ENCODE results near the gene IFITM10.

Gene IFITM10

DNA sequence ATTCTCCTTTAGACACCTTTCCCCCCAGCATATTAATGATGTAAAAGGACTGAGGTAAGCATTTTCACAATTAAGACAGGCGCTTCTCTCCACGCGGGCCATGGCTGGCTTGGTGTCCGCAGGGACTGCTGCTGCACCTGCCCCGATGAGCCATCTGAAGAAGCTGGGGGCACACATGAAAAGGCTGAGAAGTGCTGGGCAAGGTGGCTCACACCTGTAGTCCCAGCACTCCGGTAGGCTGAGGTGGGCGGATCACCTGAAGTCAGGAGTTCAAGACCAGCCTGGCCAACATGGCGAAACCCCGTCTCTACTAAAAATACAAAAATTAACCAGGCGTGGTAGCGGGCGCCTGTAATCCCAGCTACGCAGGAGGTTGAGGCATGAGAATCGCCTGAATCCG is 32.1 kb downstream of the IFITM10 start:
- DNase-seq (ENCODE audit: low read depth, low spot score), result no peak

DNA sequence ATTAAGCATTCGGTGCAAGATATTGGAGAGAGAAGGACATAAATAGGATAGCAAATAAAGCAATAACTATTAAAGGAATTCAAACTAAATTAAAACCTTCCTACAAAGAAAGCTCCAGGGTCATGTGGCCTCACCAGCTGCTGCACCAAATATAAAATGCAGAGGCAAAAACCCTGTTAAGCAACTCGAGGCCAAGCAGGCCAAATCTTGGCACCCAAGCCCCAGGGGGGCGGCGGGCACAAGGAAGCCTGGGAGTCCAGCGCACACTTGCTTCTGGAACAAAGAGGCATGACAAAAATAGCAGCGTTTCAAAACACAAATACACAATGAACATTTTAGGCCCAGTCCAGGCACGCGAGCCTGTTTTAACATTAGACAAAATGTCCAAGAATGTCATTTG is 32.6 kb downstream of the IFITM10 start:
- no peak for DNase-seq (ENCODE audit: low read depth, low spot score)

DNA sequence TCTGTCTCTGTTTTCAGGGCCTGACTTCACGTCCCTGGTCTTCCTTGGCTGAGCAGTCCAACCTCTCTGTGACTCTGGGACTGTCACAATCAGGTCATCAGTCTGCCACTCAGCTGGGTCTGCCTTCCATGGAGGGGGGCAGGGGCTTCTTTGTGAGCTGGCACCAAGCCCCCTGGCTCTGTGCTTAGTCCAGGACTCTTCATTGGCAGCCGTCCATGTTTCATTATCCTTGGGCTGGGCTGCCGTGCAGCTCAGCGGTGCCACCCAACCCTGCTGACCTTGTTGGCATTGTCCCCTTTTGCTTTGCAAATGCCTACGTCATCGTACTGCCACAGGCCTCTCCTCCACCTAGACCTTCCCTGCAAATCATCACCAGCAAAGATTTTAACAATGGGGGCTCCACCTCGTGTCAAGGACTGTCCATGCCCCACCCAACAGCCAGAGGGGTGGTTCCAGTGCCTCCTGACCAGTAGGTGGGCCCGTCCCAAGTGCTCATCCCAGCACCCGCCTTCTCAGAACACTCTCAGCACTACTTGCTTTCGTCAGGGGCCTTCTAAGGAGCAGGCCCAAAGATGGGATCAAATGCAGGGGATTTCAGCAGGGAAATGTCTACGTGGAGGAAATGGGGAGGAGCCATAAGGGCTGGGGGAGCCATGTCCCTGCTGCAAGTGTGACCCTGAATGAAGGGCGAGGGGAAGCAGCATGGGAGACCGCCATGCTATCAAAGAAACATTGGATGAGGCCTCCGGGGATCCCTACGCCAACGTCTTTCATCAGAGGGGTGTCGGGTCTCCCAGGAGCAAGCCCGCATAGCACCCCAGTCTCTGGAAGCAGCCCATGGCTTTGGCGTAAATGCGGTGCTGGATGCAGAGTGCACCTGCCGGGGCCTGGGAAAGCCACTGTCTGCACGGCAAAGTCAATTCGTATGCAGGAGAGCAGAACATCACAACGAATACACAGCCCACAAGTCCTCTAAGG is 35.2 kb downstream of the IFITM10 start:
- no peak for DNase-seq (ENCODE audit: low read depth, low spot score)

DNA sequence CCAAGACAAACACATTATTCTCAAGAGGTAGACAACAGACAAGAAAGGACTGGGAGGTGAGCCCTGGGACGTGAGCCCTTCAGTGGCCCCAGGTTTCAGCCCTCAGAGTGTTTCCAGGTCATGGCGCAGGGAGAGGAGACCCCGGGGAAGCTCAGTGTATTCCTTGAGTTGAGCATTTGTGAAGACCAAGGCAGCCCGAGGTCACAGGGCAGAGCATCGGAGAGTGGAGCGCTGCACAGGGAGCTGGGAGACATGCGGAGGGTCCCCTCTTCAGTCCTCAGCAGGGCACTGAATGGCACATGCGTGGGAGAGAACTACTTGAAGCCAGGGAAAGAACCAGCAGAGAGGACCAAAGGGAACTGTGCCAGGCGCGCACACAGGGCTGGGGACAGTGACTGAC is 41.7 kb downstream of the IFITM10 start:
- no peak for DNase-seq (ENCODE audit: low read depth, low spot score)

DNA sequence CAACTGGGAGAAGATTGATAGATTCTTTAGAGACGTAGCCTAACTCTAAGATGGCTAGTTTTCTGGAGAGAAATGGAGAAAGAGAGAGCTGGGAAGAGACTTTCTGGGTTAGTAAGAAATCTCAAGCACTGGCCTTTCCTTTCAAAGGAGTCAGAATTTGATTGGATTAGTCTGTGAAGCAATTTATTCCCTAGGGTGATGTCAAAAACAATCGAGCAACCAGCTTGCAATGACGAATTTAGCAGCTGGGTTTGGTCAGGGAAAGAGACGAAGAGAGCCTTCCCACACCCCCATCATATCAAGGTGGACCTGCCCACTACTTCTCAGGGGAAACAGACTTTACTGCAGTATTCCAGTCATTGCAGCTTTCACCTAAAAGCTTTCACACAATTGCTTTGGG is 42.6 kb downstream of the IFITM10 start:
- no peak for DNase-seq (ENCODE audit: low read depth, low spot score)

DNA sequence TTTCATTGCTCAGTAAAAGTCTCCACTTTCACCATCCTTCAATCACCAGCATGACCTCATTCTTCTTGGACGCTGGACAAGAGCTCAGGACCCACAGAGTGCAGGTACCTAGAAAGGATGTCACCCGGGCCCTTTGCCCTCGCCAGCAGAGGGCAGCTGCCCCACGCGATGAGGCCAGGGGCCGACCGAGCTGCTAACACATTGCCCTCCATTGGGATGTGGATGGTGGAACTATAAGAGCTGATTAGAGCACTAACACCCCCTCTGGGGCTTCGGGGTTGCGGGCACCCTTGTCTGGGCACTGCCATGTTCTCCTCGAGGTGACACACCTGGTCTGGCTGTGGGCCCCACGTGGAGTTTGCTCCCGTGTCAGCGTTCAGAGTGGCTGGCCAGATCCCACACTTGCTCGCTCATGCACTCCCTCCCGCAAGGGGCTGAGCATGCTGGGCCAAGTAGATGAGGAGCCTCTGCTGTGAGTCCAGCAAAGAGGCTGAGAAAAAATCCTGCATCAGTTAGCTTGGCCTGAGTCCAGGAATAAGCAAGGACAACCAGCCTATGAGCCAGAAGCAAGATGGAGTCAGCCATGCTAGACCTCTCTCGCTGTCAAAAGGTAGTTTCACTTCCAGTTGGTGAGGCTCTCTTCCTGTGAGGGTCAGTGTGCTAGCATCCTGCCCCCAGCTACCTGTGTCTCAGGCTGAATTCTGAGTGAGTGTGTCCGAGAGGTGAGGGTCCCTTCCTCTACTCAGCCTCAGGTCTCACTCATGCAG is 43.6 kb downstream of the IFITM10 start:
- no peak for DNase-seq (ENCODE audit: low read depth, low spot score)

DNA sequence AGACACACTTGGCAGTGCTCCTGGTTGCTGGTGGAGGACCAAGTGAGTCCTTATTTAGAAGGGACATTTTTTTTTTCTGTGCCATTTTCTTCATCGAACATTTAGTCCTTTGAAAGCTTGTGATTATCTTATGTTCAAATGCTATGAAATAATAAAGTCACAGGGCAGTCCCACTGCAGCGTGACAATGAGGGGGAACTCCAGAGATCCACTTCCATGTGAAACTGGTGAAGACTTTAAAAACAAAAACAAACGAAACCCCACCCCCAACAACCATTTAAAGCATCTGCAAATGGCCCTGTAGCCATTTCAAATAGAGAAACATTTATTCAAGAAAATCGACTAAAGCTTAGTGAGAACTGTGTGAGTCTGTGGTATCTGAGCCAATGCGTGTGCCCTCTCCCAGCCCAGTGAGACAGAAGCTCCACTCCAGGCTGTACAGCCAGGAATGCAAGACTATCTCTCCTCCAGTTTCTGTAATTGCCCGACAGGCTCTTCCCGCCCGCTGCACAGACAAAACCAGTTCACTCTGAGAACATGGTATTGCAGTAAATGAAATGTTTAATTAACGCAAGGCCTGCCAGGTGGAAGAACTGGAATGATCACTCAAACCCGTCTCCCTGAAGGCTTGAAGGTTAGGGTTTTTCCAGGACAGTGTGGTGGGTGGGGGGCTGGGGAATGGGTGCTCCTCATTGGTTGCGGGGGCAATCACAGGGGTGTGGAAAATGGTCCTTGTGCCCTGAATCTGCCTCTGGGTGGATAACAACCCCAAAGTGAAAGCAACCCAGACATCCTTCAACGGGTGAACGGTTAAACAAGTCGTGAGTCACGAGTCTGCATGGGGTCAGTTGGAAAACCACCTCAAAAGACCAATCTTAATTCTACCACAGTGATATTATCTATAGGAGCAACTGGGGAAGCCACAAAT is 45.0 kb downstream of the IFITM10 start:
- DNase-seq (ENCODE audit: low read depth, low spot score), result no peak

DNA sequence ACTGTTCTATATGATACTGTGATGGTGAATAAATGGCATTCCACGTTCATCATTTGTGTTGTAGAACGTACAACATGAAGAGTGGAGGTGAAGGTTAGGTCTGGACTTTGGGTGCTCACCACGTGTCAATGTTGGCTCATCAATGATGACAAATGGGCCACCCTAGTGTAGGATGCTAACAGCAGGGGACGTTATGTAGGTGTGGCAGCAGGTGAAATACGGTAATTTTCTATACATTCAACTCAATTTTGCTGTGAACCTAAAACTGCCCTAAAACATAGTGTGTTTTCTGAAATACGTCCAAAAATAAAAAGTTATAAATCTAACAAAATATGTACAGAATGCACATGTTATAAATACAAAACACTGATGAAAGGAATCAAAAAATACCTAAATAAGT is 47.2 kb downstream of the IFITM10 start:
- DNase-seq (ENCODE audit: low read depth, low spot score), result no peak

DNA sequence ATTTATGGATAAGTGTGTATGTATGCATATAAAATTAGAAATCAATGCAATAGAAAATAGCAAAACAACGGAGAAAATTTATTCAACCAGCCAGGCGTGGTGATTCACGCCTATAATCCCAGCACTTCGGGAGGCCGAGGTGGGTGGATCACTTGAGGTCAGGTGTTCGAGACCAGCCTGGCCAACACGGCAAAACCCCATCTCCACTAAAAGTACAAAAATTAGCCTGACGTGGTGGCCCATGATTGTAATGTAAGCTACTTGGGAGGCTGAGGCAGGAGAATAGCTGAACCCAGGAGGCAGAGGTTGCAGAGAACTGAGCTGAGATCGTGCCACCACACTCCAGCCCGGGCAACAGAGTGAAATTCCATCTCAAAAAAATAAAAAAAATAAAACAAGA is 47.9 kb downstream of the IFITM10 start:
- DNase-seq (ENCODE audit: low read depth, low spot score), result no peak

DNA sequence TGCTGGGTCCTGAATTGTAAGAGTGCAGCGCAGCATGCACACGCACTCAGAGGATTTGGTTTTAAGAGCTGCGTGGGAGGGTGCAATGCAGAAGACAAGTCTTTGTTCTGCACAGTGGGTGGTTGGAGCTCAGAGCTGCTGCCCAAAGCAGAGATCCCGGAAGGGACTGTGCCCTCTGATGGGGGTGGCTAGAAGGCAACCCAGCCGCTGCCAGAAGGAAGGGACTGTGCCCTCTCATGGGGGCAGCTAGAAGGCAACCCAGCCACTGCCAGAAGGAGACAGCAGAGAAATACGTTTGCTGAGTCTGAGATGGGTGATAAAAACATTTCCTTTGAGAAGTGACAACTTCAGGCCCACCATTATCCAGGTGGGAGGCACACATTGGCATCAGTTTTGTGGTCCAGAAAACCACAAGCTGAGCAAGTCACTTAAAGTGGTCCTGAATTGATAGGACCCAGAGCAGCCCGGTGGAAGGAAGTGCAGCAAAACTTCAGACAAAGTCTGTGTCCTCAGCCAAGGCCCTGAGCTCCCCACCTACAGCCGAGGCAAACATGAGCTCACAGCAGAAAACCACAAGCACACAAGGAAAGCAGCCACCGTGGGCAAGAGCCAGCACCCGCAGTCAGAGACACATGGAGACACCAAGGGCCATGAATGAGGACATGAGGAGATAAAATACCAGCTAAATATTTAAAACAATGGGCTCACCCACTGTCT is 49.1 kb downstream of the IFITM10 start:
- DNase-seq (ENCODE audit: low read depth, low spot score), result no peak

DNA sequence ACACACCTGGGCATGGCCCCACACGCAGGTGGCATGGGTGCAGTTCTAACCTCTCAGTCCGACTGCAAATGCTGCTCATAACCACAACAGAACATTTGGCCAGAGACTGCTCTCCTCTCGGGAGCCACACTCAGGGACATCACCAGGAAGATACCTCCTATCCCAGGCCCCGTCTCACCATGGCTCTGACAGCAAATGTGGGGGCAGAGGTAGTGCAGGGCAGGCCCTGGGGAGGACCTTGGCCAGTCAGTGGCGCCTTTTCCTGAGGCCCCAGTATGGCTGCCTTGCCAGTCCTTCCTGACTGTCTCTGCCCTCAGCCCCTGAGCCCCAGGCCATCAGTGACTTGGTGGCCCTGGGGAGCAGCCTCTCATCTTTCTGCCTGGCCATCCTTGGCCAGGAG is 50.6 kb downstream of the IFITM10 start:
- no peak for DNase-seq (ENCODE audit: low read depth, low spot score)

DNA sequence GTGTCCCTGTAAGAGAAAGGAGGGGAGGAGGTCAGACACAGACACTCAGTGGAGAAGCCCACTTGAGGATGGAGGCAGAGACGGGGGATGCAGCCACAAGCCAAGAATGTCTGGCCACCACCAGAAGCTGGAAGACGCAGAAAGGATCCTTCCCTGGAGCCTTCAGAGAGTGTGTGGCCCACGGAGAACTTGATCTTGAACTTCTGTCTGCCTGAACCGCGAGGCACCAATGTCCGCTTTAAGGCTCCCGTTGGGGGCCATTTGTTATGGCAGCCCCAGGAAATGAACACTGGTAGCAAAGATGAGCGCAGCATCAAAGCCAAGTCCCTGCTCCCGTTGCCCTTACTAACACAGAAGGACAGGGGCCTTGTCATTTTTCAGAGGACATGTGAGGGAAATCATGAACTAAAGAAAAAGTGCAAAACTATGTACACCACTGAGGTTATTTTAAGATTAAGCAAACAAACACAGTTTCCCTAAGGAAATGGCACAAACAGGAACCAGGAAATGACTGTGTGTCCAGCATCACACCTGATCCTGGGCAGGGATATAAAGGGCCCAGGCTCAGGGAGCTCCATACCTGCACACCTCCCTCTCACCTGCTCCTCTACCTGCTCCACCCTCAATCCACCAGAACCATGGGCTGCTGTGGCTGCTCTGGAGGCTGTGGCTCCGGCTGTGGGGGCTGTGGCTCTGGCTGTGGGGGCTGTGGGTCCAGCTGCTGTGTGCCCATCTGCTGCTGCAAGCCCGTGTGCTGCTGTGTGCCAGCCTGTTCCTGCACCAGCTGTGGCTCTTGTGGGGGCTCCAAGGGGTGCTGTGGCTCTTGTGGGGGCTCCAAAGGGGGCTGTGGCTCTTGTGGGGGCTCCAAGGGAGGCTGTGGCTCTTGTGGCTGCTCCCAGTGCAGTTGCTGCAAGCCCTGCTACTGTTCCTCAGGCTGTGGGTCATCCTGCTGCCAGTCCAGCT is 53.5 kb downstream of the IFITM10 start, which contains the start of gene KRTAP5-6:
Gene KRTAP5-6, plus strand, starts transcription at position 588 of the 963 bp plus-strand sequence. Its CDS starts 51 bp downstream, at position 639.
- no peak for DNase-seq (ENCODE audit: low read depth, low spot score)

DNA sequence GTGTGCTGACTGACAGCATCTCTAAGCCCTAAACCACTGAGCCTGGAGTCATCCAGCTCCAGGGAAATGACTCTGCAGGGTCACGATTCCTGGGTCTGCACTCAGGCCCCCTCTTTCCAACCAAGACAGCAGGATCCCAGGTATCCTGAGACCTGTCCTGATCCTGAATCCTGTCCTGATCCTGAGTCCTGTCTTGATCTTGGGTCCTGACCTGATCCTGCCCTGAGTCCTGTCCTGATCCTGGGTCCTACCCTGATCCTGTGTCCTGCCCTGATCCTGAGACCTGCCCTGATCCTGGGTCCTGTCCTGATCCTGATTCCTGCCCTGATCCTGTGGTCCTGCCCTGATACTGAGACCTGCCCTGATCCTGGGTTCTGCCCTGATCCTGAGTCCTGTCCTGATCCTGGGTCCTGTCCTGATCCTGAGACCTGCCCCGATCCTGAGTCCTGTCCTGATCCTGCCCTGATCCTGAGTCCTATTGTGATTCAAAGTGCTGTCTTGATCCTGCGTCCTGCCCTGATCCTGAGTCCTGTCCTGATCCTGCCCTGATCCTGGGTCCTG is 54.8 kb downstream of the IFITM10 start:
- no peak for DNase-seq (ENCODE audit: low read depth, low spot score)

DNA sequence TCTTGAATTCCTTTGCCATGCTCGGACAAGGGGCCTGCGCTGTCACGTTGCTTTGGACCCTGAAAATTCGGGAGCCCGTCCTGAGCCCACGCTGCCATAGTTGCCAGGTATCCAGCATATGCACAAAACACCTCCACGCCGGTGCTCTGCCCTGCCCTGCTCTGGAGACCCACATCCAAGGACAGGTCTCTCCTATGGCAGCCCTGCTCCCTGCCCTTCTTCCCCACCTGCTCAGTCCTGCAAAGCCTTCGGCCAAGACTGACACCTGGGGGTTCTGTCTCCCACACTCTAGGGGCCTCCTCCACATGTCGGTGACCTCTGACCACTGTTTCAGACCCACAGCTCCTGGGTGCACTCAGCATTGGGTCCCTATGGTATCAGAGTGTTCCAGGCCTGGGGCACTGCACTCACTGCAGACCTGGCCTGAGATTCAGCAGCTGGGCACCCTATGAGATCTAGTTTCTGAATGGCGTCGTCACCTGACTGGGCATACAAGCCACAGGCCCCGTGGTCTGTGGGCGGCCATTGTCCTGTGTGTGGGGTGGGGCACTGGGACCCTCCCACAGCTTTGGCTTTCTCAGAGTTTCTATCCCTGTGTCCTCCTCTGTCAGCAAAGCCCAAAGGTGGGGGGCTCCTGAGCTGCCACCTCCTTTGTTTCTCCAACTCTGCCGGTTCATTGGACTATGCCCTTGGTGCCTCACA is 55.4 kb downstream of the IFITM10 start:
- DNase-seq (ENCODE audit: low read depth, low spot score), result no peak

DNA sequence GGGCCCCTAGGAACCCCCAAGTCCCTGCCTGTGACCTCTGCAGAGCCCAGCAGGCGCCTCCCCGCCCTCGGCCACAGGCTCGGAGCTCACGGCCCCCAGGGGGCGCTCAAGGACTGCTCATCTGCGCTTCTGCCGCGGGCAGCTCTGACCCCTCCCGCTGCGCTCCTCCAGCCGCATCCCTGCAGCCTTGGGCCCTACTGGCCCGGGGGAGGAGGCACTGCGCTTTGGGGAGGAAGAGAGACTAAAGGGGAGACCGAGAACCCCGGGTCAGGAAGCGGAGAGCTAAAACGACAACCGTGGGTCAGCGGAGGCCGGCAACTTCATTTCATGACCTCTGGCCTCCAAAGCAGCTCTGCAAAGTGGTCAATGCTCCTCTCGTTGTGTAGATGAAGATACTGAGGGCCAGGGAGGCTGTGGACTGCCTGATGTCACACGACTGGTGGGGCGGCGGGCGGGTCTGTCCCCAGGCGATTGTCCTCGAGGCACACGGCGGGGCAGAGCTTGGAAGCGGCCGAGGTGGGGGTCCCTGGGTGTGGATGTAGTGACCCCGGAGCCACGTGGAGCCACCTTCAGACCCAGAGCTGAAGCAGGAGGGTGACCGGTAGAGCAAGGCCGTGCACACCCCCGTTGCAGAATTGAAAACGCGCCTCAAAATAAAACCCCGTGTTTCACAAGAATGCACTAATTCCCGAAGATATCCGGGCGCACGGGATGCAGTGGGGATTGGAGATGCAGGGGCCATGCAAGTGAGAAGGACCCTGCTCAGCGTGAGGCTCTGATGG is 56.1 kb downstream of the IFITM10 start:
- DNase-seq (ENCODE audit: low read depth, low spot score), result peak; percentile 33

DNA sequence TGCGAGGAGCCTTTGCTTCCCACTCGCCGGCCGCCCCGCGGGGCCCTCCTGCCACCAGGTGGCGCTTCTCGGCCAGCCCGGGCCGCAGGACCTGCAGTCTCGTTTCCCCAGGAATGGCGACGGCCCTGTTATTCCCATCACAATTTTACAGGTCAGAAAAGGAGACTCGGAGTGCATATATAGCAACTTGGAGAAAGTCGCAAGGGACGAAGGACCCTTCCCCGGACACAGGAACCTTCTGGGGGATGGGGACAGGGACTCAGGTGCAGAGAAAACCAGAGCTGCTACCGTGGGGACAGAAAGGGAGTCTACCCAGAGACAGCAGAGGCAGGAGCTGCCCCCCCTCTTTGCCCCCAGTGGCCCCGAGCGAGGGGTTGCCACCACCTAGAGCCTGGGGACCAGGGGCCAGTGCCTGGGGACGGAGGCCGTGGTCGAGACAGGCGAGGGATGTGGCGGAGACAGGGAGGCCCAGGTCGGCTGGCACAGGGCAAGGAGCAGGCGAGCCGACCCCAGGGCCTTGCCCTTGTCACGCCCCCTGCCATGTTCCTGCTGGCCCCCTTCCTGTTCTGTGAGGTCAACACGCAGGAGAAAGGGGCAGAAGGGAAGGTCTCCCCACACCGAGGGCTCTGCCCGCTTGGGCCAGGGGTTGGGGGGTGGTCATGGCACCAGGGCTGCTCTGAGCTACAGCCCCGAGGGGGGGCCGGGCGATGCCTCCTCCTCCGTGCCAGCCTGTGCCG is 56.9 kb downstream of the IFITM10 start:
- peak; percentile 13 for DNase-seq (ENCODE audit: low read depth, low spot score)

DNA sequence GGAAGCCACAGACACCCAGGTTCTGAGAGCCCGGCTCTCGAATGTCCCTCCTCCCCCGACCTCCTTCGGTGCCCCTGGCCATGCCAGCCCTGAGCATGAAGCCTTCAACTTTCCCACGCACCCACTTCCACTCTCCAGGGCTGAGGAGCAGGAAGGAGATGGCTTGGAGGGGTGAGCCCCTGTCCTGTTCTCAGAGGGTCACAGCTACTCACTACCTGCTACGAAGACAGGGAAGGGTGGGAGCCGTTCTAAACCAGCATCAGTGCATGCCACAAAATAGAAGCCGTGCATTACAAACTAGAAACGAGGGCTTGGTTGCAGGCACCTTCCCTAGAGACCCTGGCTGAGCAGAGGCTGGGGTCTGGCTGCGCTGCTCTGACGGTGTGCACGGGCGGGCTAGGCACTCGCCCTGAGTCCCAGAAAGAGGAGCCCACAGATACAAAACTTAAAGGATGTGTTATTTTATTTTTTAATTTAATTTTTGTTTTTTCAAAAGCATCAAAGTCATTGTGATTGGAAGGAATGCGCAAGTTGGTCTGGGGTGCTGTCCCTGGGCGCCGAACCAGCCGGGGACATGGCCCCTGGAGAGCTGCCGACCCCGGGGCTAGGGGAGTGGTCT is 57.6 kb downstream of the IFITM10 start:
- no peak for DNase-seq (ENCODE audit: low read depth, low spot score)

Data from brain pericyte (primary cell).